DOHH2 (cell line): ENCODE measurements around the gene HLA-DPB1.
"Not testable (repeated sequence)": the region's sequence is repeated elsewhere in the genome, so short reads cannot be mapped to it uniquely, and the experiment has no call there.

Source experiments
- H3F3A ChIP-seq: fragments of 200-600 bp; sonication (generic), shearing (Covaris generic); 2 replicates; pipeline ENCODE4 v1.6.0; 2016; ENCODE audit warnings: antibody characterized with exemption, mild to moderate bottlenecking; ENCODE audit not compliant: control insufficient read depth, insufficient read depth
- H3K27ac ChIP-seq: fragments of 200-600 bp; sonication (generic); 2 replicates; pipeline ENCODE4 v1.5.1; 2014; ENCODE audit warnings: low read depth, mild to moderate bottlenecking, low read length, moderate library complexity
- H3K27me3 ChIP-seq: fragments of 200-600 bp; sonication (generic); 2 replicates; pipeline ENCODE4 v1.6.1; 2014; ENCODE audit warnings: mild to moderate bottlenecking, low read length, mixed read lengths; ENCODE audit not compliant: control insufficient read depth
- H3K36me3 ChIP-seq: fragments of 200-600 bp; sonication (generic); 2 replicates; pipeline ENCODE4 v1.6.1; 2014; ENCODE audit warnings: mild to moderate bottlenecking, low read length, moderate library complexity, mixed read lengths; ENCODE audit not compliant: control insufficient read depth
- H3K4me1 ChIP-seq: fragments of 200-600 bp; sonication (generic); 2 replicates; pipeline ENCODE4 v1.6.1; 2014; ENCODE audit warnings: mild to moderate bottlenecking, low read length, mixed read lengths; ENCODE audit not compliant: control insufficient read depth
- H3K4me2 ChIP-seq: fragments of 200-600 bp; sonication (generic); 2 replicates; pipeline ENCODE4 v1.6.0; 2014; ENCODE audit warnings: mild to moderate bottlenecking, low read length, moderate library complexity
- H3K4me3 ChIP-seq: fragments of 200-600 bp; sonication (generic); 2 replicates; pipeline ENCODE4 v1.5.1; 2014; ENCODE audit warnings: mild to moderate bottlenecking, low read length, mixed read lengths
- H3K79me2 ChIP-seq: fragments of 200-600 bp; sonication (generic); 2 replicates; pipeline ENCODE4 v1.6.1; 2014; ENCODE audit warnings: mild to moderate bottlenecking, low read length, mixed read lengths; ENCODE audit not compliant: control insufficient read depth
- H3K9me2 ChIP-seq: fragments of 200-600 bp; sonication (generic); replicated peaks from 2 replicates; pipeline ENCODE4 v1.6.1; 2014; ENCODE audit warnings: mild to moderate bottlenecking, low read length, mixed read lengths; ENCODE audit not compliant: control insufficient read depth
- H3K9me3 ChIP-seq: fragments of 200-600 bp; sonication (generic); 2 replicates; pipeline ENCODE4 v1.6.1; 2014; ENCODE audit warnings: antibody characterized with exemption, low read length, mixed read lengths; ENCODE audit not compliant: control insufficient read depth, insufficient read depth
- H4K20me1 ChIP-seq: fragments of 200-600 bp; sonication (generic); 2 replicates; pipeline ENCODE4 v1.6.0; 2014; ENCODE audit warnings: low read depth, mild to moderate bottlenecking, antibody characterized with exemption, low read length, moderate library complexity; ENCODE audit not compliant: control insufficient read depth, insufficient read depth
- EZH2phosphoT487 ChIP-seq: fragments of 200-600 bp; sonication (generic); IDR thresholded peaks from 2 replicates; pipeline ENCODE4 v1.6.1; 2017; ENCODE audit warnings: borderline replicate concordance, mild to moderate bottlenecking, antibody characterized with exemption, low read length, moderate library complexity, mixed read lengths
- TF ChIP-seq, protein P1 (sequence below): fragments of 200-600 bp; sonication (generic); IDR thresholded peaks from one replicate; pipeline ENCODE4 v1.5.1; 2014; ENCODE audit warnings: antibody characterized with exemption, mild to moderate bottlenecking, low read depth, low read length; ENCODE audit not compliant: poor library complexity, severe bottlenecking

The HLA-DPB1 gene

DNA sequence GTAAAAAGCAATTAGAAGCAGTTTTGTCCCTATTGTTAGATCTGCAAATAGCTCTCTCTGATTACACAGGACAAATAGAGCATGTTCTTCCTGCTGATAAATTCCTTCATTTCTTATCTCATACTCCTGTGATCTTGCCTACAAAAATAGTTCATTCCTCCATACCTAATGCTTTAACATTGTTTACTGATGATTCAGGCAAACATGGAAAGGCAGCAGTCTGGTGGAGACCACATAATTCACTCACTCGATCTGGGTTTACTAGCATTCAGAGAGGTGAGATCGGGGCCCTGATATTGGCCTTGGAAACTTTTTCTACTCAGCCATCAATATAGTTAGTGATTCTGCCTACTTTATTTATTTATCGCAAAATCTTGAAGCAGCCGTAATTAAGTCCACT lies 22.6 kb upstream of the HLA-DPB1 start:
- Histone ChIP-seq H3K9me2 (no peaks in the 10 kb centered on the region), H3K4me1 (peaks cover 13% of the 10 kb centered on the region), H3K79me2 (no peaks in the 10 kb centered on the region), H3K4me2 (no peak overlapping the region), H3F3A (no peaks in the 10 kb centered on the region), H3K27me3 (no peaks in the 10 kb centered on the region), H3K4me3 (no peak overlapping the region), H3K9me3 (no peaks in the 10 kb centered on the region), H3K36me3 (no peaks in the 10 kb centered on the region), H3K27ac (no peak overlapping the region), H4K20me1 (no peaks in the 10 kb centered on the region)
- TF ChIP-seq, protein P1, sequence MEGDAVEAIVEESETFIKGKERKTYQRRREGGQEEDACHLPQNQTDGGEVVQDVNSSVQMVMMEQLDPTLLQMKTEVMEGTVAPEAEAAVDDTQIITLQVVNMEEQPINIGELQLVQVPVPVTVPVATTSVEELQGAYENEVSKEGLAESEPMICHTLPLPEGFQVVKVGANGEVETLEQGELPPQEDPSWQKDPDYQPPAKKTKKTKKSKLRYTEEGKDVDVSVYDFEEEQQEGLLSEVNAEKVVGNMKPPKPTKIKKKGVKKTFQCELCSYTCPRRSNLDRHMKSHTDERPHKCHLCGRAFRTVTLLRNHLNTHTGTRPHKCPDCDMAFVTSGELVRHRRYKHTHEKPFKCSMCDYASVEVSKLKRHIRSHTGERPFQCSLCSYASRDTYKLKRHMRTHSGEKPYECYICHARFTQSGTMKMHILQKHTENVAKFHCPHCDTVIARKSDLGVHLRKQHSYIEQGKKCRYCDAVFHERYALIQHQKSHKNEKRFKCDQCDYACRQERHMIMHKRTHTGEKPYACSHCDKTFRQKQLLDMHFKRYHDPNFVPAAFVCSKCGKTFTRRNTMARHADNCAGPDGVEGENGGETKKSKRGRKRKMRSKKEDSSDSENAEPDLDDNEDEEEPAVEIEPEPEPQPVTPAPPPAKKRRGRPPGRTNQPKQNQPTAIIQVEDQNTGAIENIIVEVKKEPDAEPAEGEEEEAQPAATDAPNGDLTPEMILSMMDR = no peak
- no peak for TF ChIP-seq EZH2phosphoT487

DNA sequence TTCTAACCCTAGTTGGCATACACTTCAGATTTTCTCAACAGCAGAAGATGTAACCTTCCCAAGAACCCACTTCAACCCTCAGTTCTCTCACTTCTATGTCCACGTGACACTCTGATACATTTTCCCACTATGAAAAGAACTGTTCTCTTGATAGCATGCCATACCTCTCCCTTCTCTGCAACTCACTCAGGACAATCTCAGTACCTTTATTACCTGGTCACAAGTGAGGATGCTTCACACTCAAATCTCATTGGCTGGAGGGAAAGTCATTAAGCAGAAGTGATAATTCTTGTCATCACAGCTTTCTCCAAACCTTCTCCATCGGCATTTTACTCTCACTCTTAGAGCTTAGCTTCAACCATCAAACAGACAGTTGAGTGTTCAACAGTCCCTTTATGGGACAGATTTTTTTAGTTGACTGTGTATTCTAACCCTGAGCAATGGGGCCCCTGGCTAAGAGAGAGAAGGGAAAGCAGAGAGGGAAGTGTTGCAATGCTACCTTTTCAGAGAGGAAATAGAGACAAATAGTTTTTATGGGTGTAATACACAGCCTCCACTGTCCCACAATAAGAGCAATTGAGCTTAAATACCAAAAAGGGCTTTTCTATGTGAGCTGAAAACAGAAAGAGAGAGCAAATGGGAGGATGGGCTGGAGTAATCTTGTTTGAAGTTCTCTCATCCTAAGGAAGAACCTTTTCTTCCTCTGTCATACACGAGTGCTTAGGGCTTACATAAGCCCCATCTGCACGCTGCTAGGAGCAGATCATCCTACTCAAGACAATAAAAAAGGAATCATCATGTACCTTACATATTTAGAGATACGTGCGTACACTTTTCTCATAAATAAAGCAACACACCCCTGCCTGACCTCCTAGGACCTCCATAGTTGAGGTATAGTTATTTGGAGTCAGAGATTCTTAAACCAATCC lies 18.3 kb upstream of the HLA-DPB1 start:
- Histone ChIP-seq H3K27me3 (no peaks in the 10 kb centered on the region), H3K9me2 (no peaks in the 10 kb centered on the region), H3K27ac (0 out of 2 replicates have a peak overlapping the region, but pooled peaks have one; percentile 9), H3K4me3 (peak overlapping the region; percentile 25), H3K4me1 (peaks cover 27% of the 10 kb centered on the region), H3K9me3 (peaks cover 5% of the 10 kb centered on the region; the same call in 1 of the 2 replicates), H4K20me1 (no peaks in the 10 kb centered on the region), H3K36me3 (peaks cover 4% of the 10 kb centered on the region), H3K79me2 (no peaks in the 10 kb centered on the region), H3K4me2 (peak overlapping the region; percentile 52), H3F3A (peaks cover 17% of the 10 kb centered on the region)
- TF ChIP-seq, protein P1 = no peak
- no peak for TF ChIP-seq EZH2phosphoT487

DNA sequence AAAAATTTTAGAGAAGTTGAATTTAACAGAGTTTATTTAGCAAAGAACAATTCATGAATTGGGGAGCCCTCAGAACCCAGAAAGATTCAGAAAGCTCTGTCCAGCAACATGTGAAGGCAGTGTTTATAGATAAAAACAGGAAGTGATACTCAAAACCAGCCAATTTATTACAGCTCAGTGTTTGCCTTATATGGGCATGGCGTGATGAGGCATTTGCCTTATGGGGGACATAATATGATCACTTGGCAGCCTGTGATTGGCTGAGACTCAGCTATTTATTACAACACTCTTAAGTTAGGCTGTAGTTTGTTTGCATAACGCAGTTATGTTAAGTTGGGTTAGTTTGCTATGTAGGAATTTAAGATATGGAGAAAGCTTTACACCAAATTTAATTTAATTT lies 13.8 kb upstream of the HLA-DPB1 start:
- H3K4me2 ChIP-seq = peak overlapping the region; percentile 44

DNA sequence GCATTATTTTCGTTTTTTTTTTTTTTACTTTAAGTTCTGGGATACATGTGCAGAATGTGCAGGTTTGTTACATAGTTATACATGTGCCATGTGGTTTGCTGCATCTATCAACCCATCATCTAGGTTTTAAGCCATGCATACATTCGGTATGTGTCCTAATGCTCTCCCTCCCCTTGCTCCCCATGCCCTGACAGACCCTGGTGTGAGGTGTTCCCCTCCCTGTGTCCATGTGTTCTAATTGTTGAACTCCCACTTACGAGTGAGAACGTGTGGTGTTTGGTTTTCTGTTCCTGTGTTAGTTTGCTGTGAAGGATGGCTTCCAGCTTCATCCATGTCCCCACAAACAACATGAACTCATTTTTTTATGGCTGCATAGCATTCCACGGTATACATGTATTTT lies 12.4 kb upstream of the HLA-DPB1 start:
- not testable (repeated sequence) for H3K27ac ChIP-seq, H3K79me2 ChIP-seq

More for the DNA sequence above, 13.8 kb upstream of the HLA-DPB1 start:
- Histone ChIP-seq H3K4me3 (peak overlapping the region; percentile 44), H3K9me3 (peaks cover 16% of the 10 kb centered on the region; the same call in 1 of the 2 replicates), H3K36me3 (peaks cover 45% of the 10 kb centered on the region), H3K79me2 (no peaks in the 10 kb centered on the region), H3K27me3 (no peaks in the 10 kb centered on the region), H3K4me1 (peaks cover 31% of the 10 kb centered on the region), H3K27ac (peak overlapping the region; percentile 72), H4K20me1 (no peaks in the 10 kb centered on the region), H3F3A (peaks cover 18% of the 10 kb centered on the region), H3K9me2 (no peaks in the 10 kb centered on the region)
- TF ChIP-seq, protein P1 = no peak
- TF ChIP-seq EZH2phosphoT487 = no peak

More for the DNA sequence above, 12.4 kb upstream of the HLA-DPB1 start:
- H4K20me1 ChIP-seq, H3K9me2 ChIP-seq, H3K27me3 ChIP-seq, H3K4me2 ChIP-seq, H3K4me3 ChIP-seq: not testable (repeated sequence)
- H3K4me1 ChIP-seq = peaks cover 17% of the 10 kb centered on the region
- peaks cover 18% of the 10 kb centered on the region for H3F3A ChIP-seq
- H3K9me3 ChIP-seq = peaks cover 16% of the 10 kb centered on the region; the same call in 1 of the 2 replicates
- H3K36me3 ChIP-seq = peaks cover 59% of the 10 kb centered on the region
